NB4 (cell line): ENCODE data around the gene SCN2B.

ENCODE experiments used
- CTCF ChIP-seq: IDR thresholded peaks from one replicate; pipeline ENCODE4 v1.5.1; 2012; ENCODE audit warnings: low read depth, low read length
- MAX ChIP-seq: IDR thresholded peaks from 2 replicates; pipeline ENCODE4 v1.6.1; 2011; ENCODE audit warnings: low read depth, low read length
- MYC ChIP-seq: IDR thresholded peaks from 2 replicates; pipeline ENCODE4 v1.6.1; 2011; ENCODE audit warnings: low read depth, low read length
- POLR2A ChIP-seq: IDR thresholded peaks from 2 replicates; pipeline ENCODE4 v1.6.1; 2011; ENCODE audit warnings: mild to moderate bottlenecking; ENCODE audit not compliant: insufficient read length; ENCODE audit errors: extremely low read depth

- TF ChIP-seq CTCF (no peak), POLR2A (no peak), MYC (no peak), MAX (no peak)
Observed at GRCh38 chr11:118200497-118200896, 24.1 kb upstream of the SCN2B start.
